HL-60 (cell line): ENCODE data around the gene NDEL1.

Source experiments
- DNase-seq, 2 experiments: peaks; one replicate each; pipeline ENCODE4 v3.0.0-alpha.2; 2010 to 2020; ENCODE audit warnings: low read depth in 1 of 2, low spot score in 1 of 2
- H3K27ac ChIP-seq: fragments of 250-450 bp; sonication (Bioruptor Pico); replicated peaks from 2 replicates; pipeline ENCODE4 v1.5.1; 2020; ENCODE audit warnings: mild to moderate bottlenecking, moderate library complexity
- H3K27me3 ChIP-seq: fragments of 250-450 bp; sonication (Bioruptor Pico); 2 replicates; pipeline ENCODE4 v1.5.1; 2021; ENCODE audit warnings: mild to moderate bottlenecking, moderate library complexity; ENCODE audit not compliant: insufficient read depth, poor library complexity, severe bottlenecking
- H3K4me3 ChIP-seq: replicated peaks from 2 replicates; pipeline ENCODE4 v1.5.1; 2011; ENCODE audit warnings: mild to moderate bottlenecking, control low read depth, low read length; ENCODE audit not compliant: insufficient read depth
- CTCF ChIP-seq: IDR thresholded peaks from one replicate; pipeline ENCODE4 v1.5.1; 2011; ENCODE audit warnings: low read length, control low read depth, inconsistent platforms; ENCODE audit not compliant: insufficient read depth
- GABPA ChIP-seq: IDR thresholded peaks from 2 replicates; pipeline ENCODE4 v1.6.1; 2012; ENCODE audit warnings: low read depth
- POLR2AphosphoS5 ChIP-seq: IDR thresholded peaks from 2 replicates; pipeline ENCODE4 v1.6.1; 2012; ENCODE audit warnings: low read depth
- REST ChIP-seq: IDR thresholded peaks from 2 replicates; pipeline ENCODE4 v1.6.1; 2012; ENCODE audit warnings: low read depth; ENCODE audit not compliant: insufficient replicate concordance
- SPI1 ChIP-seq: IDR thresholded peaks from 2 replicates; pipeline ENCODE4 v1.6.1; 2012; ENCODE audit warnings: low read depth, mild to moderate bottlenecking, borderline replicate concordance

The NDEL1 gene

GRCh38 chr17:8391711-8392110, 44.0 kb upstream of the NDEL1 start:
- TF ChIP-seq GABPA (no peak), POLR2AphosphoS5 (no peak), CTCF (no peak)
- Histone ChIP-seq H3K27ac (no peak overlapping the region), H3K4me3 (no peak overlapping the region), H3K27me3 (no peaks in the 10 kb centered on the region)
- DNase-seq: no peak

GRCh38 chr17:8392274-8392673, 43.4 kb upstream of the NDEL1 start:
- TF ChIP-seq POLR2AphosphoS5: no peak
- no peak for TF ChIP-seq REST
- no peak for TF ChIP-seq CTCF
- no peak for TF ChIP-seq SPI1
- no peak for TF ChIP-seq GABPA
- Histone ChIP-seq H3K4me3 (no peak overlapping the region), H3K27me3 (no peaks in the 10 kb centered on the region), H3K27ac (no peak overlapping the region)
- DNase-seq: no peak

- DNase-seq: no peak
- H3K4me3 ChIP-seq: no peak overlapping the region
- H3K27ac ChIP-seq: no peak overlapping the region
- no peaks in the 10 kb centered on the region for H3K27me3 ChIP-seq
- TF ChIP-seq CTCF (no peak), POLR2AphosphoS5 (no peak), GABPA (no peak), SPI1 (no peak), REST (no peak)
These were observed 42.8 kb upstream of the NDEL1 start for GRCh38 chr17:8392674-8393469.
